Spinal cord (tissue), 10 donors: ENCODE measurements around the gene YIPF4. TPM values are rescaled to one million over a fixed set of nuclear protein-coding genes. Genes with fewer than 3 reads are reported as not detected.
A peak's percentile ranks its signal among the peaks of the same experiment; 100 is the strongest.
"Not testable (repeated sequence)": the region's sequence is repeated elsewhere in the genome, so short reads cannot be mapped to it uniquely, and the experiment has no call there.

ENCODE experiments used
- DNase-seq, 6 donors: peaks; one replicate each; pipeline versions ENCODE4 v3.0.0 to v3.0.0-alpha.2; 2013 to 2015; ENCODE audit warnings: low spot score in 6 of 6, low read depth in 4 of 6
- H3K27ac ChIP-seq: one replicate; pipeline ENCODE4 v1.5.1; 2013; ENCODE audit warnings: low read depth, low read length, control low read depth
- H3K27me3 ChIP-seq: one replicate; pipeline ENCODE4 v1.6.1; 2013; ENCODE audit warnings: low read length; ENCODE audit not compliant: control insufficient read depth, insufficient read depth
- H3K36me3 ChIP-seq: one replicate; pipeline ENCODE4 v1.6.1; 2013; ENCODE audit warnings: low read length; ENCODE audit not compliant: control insufficient read depth, insufficient read depth
- H3K4me1 ChIP-seq: one replicate; pipeline ENCODE4 v1.6.1; 2013; ENCODE audit warnings: low read length; ENCODE audit not compliant: control insufficient read depth, insufficient read depth
- H3K4me3 ChIP-seq: one replicate; pipeline ENCODE4 v1.5.1; 2013; ENCODE audit warnings: low read depth, low read length, control low read depth
- H3K9me3 ChIP-seq: one replicate; pipeline ENCODE4 v1.6.1; 2013; ENCODE audit warnings: low read length; ENCODE audit not compliant: control insufficient read depth, insufficient read depth
- WGBS: methylation state at CpG from one replicate; pipeline ENCODE4 v1.1.5; 2013; ENCODE audit warnings: missing lambda C conversion rate; ENCODE audit not compliant: insufficient coverage; 5-methylcytosine and 5-hydroxymethylcytosine counted together
- polyA plus RNA-seq, 2 donors: library from polyadenylated mRNA; unstranded; fragments of 120-200 nt; gene quantifications; one replicate each; pipeline ENCODE4 v1.2.1, GENCODE V29; 2013; ENCODE audit not compliant: insufficient read length in 2 of 2
- total RNA-seq, 2 donors: library from RNA; depleted of rRNA in 1 of 2; stranded (reverse); fragments of 120-200 nt in 1 of 2; fragments of >200 nt in 1 of 2; gene quantifications; one replicate each; pipeline versions ENCODE4 v1.2.3 to v1.2.4, GENCODE V29; 2013 to 2014
- donor health status: healthy.

YIPF4 gene
- total and polyA plus RNA-seq, 4 donors: 35.5 to 53.5 (median 46.1) TPM

GRCh38 chr2:32358111-32358482, 80.4 kb downstream of the YIPF4 start:
- peaks cover 3% of the 10 kb centered on the region for H3K36me3 ChIP-seq
- H3K4me1 ChIP-seq: peaks cover 3% of the 10 kb centered on the region
- 4% methylated on average over 16 of the region's 16 CpGs for WGBS
- H3K27ac ChIP-seq: peak overlapping the region; percentile 98
- peak in 2 of 6 donors; percentile 16 to 19 for DNase-seq
- H3K27me3 ChIP-seq: no peaks in the 10 kb centered on the region
- H3K9me3 ChIP-seq: no peaks in the 10 kb centered on the region
- peak overlapping the region; percentile 98 for H3K4me3 ChIP-seq

GRCh38 chr2:32360416-32360815, 82.7 kb downstream of the YIPF4 start:
- Histone ChIP-seq H3K27me3 (no peaks in the 10 kb centered on the region), H3K4me1 (peaks cover 3% of the 10 kb centered on the region), H3K36me3 (peaks cover 3% of the 10 kb centered on the region), H3K27ac (no peak overlapping the region), H3K4me3 (no peak overlapping the region), H3K9me3 (no peaks in the 10 kb centered on the region)
- WGBS: no CpG with 5 or more reads among the region's 4 CpGs
- no peak for DNase-seq

DNA sequence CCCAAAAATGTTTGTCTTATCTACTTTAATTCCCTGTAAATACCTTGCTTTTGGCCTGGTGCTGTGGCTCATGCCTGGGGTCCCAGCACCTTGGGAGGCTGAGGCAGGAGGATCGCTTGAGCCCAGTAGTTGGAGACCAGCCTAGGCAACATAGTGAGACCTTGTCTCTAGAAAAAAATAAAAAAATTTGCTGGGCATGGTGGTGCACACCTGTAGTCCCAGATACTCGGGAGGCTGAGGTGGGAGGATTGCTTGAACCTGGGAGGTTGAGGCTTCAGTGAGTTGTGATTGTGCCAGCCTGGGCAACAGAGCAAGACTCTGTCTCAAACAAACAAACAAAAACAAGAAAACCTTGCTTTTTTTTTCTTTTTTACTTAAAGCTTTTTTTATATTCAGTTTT, 85.3 kb downstream of the YIPF4 start:
- not testable (repeated sequence) for H3K27me3 ChIP-seq, H3K36me3 ChIP-seq, H3K4me1 ChIP-seq, H3K4me3 ChIP-seq, H3K9me3 ChIP-seq, H3K27ac ChIP-seq, DNase-seq
- 94% methylated on average over 2 of the region's 2 CpGs for WGBS

GRCh38 chr2:32363597-32363996, 85.9 kb downstream of the YIPF4 start:
- H3K27me3 ChIP-seq: no peaks in the 10 kb centered on the region
- no peak overlapping the region for H3K4me3 ChIP-seq
- no peaks in the 10 kb centered on the region for H3K9me3 ChIP-seq
- no peak overlapping the region for H3K27ac ChIP-seq
- H3K4me1 ChIP-seq: no peaks in the 10 kb centered on the region
- no peak for DNase-seq
- WGBS: no CpG with 5 or more reads among the region's 2 CpGs
- no peaks in the 10 kb centered on the region for H3K36me3 ChIP-seq

- 95% methylated on average over 4 of the region's 9 CpGs for WGBS
- not testable (repeated sequence) for DNase-seq, H3K4me3 ChIP-seq, H3K27me3 ChIP-seq, H3K36me3 ChIP-seq, H3K4me1 ChIP-seq, H3K9me3 ChIP-seq, H3K27ac ChIP-seq
Observed at GRCh38 chr2:32364290-32364689, 86.6 kb downstream of the YIPF4 start.

DNA sequence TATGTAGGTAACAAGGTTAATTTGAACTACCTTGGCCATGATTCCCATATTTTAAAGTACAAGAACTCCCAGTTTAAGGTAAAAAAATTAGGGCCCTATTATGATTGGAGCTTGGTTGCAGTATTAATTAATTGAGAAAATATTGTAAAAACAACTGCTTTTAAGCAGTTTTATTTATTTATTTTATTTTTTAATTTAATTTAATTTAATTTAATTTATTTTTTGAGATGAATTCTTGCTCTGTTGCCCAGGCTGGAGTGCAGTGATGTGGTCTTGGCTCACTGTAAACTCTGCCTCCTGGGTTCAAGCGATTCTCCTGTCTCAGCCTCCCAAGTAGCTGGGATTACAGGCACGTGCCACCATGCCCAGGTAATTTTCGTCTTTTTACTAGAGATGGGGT, 88.0 kb downstream of the YIPF4 start:
- 100% methylated on average over 3 of the region's 3 CpGs for WGBS
- H3K4me1 ChIP-seq, H3K27ac ChIP-seq: not testable (repeated sequence)

More for the DNA sequence above, 88.0 kb downstream of the YIPF4 start:
- H3K4me3 ChIP-seq, DNase-seq, H3K36me3 ChIP-seq, H3K27me3 ChIP-seq, H3K9me3 ChIP-seq: not testable (repeated sequence)

Other genes with a start within 250 kb of the YIPF4 start
- gene DPY30, start 238.1 kb upstream of the YIPF4 start, total RNA-seq: 10 to 100 TPM; 58.3 to 81.1 TPM
- gene DPY30, start 238.1 kb upstream of the YIPF4 start, polyA plus RNA-seq: 100 to 1,000 TPM in 1 of 2 donors, 10 to 100 TPM in 1; 90.7 to 103 TPM
- gene SPAST, start 214.3 kb upstream of the YIPF4 start, total RNA-seq: 10 to 100 TPM; 50.5 to 90.7 TPM
- gene SPAST, start 214.3 kb upstream of the YIPF4 start, polyA plus RNA-seq: 10 to 100 TPM; 35.1 to 47.1 TPM
- 10 to 100 TPM; 25.1 to 35.9 TPM for gene SLC30A6, start 112.0 kb upstream of the YIPF4 start, total RNA-seq
- 10 to 100 TPM; 13.7 to 14.2 TPM for gene SLC30A6, start 112.0 kb upstream of the YIPF4 start, polyA plus RNA-seq
- 1 to 10 TPM; 1.4 to 3.9 TPM for gene NLRC4, start 13.0 kb upstream of the YIPF4 start, total RNA-seq
- 1 to 10 TPM; 1.0 to 1.5 TPM for gene NLRC4, start 13.0 kb upstream of the YIPF4 start, polyA plus RNA-seq
- gene BIRC6, start 79.1 kb downstream of the YIPF4 start, total RNA-seq: 100 to 1,000 TPM; 103 to 241 TPM
- gene BIRC6, start 79.1 kb downstream of the YIPF4 start, polyA plus RNA-seq: 10 to 100 TPM; 60.2 to 61.1 TPM